ENCODE measurements around the gene AKAIN1. TPM values are rescaled to one million over a fixed set of nuclear protein-coding genes. Genes with fewer than 3 reads are reported as not detected.
A peak's percentile ranks its signal among the peaks of the same experiment; 100 is the strongest.

Gene AKAIN1
- polyA plus RNA-seq, 1 donor from 2014 or later = not detected

DNA sequence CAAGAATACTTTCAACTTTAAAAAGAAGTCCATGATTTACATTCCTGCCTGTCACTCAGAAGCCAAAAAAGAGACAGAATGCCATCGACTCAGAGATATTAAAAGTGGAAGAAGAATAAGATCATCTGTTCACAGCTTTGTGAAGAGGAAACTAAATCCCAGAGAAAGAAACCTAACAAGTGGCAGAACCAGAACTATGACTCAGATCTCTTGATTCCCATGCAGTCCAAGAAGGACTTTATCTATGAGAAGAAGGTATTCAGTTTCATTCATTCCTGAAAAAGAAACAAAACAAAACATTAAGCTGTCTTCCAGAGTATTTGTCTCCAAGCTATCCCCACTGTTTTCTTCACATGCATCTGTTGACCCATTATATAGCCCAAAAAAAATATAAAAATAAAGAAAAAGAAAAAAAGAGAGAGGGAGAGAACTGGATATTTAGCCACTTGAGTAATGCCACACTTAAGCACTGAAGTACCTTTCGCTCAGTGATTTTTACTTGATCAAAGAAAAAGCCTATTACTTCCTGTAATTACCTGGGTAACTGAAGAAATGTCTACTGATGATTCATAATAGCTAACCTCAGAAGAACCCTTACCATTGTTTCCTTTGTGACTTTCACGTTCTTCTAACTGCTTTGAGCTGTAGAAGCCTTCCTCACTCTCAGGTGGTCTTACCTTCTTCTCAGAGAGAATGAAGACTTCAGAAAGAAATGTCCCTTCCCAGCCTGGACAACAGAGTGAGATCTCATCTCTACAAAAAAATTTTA, 17.7 kb upstream of the AKAIN1 start:
- no peaks in the 10 kb centered on the region for H3K9me2 ChIP-seq (ENCODE audit: insufficient read depth, low read length)
- H3K9me3 ChIP-seq (ENCODE audit: low read length) = no peaks in the 10 kb centered on the region
- no peak overlapping the region for H3K4me3 ChIP-seq (ENCODE audit: low read length)
- H3K27ac ChIP-seq (ENCODE audit: low read length) = no peak overlapping the region
- no peak for TF ChIP-seq REST (IDR thresholded peaks at IDR 0.05; ENCODE audit: borderline replicate concordance)
- no peak for TF ChIP-seq EP300 (conservative IDR thresholded peaks at IDR 0.05; ENCODE audit: poor library complexity, severe bottlenecking)
- TF ChIP-seq RAD21 (conservative IDR thresholded peaks at IDR 0.05) = no peak
- TF ChIP-seq TAF1 (IDR thresholded peaks at IDR 0.05; ENCODE audit: low read depth) = no peak
- TF ChIP-seq MXI1 (conservative IDR thresholded peaks at IDR 0.05; ENCODE audit: poor library complexity, severe bottlenecking) = no peak
- TF ChIP-seq POLR2AphosphoS5 (IDR thresholded peaks at IDR 0.05) = no peak
- no peak for TF ChIP-seq CTCF (IDR thresholded peaks at IDR 0.05; ENCODE audit: poor library complexity, severe bottlenecking)
- no peak for TF ChIP-seq EZH2 (IDR thresholded peaks at IDR 0.05; ENCODE audit: borderline replicate concordance, insufficient read depth, low read length, poor library complexity, severe bottlenecking)
- no peak for TF ChIP-seq SMC3 (conservative IDR thresholded peaks at IDR 0.05; ENCODE audit: poor library complexity)
- H3K4me2 ChIP-seq (ENCODE audit: low read length) = no peak overlapping the region
- no peaks in the 10 kb centered on the region for H3F3A ChIP-seq (ENCODE audit: insufficient read depth, low read length, poor library complexity, severe bottlenecking)
- H4K20me1 ChIP-seq (ENCODE audit: insufficient read depth) = no peaks in the 10 kb centered on the region
- H3K79me2 ChIP-seq (replicated peaks; ENCODE audit: insufficient read depth, low read length) = no peaks in the 10 kb centered on the region
- no peaks in the 10 kb centered on the region for H3K27me3 ChIP-seq (ENCODE audit: insufficient read depth, low read depth, low read length)
- no peak overlapping the region for H3K9ac ChIP-seq (ENCODE audit: low read length)
- H2AFZ ChIP-seq (ENCODE audit: low read depth, low read length) = no peak overlapping the region
- H3K36me3 ChIP-seq (ENCODE audit: insufficient read depth, low read length) = no peaks in the 10 kb centered on the region

DNA sequence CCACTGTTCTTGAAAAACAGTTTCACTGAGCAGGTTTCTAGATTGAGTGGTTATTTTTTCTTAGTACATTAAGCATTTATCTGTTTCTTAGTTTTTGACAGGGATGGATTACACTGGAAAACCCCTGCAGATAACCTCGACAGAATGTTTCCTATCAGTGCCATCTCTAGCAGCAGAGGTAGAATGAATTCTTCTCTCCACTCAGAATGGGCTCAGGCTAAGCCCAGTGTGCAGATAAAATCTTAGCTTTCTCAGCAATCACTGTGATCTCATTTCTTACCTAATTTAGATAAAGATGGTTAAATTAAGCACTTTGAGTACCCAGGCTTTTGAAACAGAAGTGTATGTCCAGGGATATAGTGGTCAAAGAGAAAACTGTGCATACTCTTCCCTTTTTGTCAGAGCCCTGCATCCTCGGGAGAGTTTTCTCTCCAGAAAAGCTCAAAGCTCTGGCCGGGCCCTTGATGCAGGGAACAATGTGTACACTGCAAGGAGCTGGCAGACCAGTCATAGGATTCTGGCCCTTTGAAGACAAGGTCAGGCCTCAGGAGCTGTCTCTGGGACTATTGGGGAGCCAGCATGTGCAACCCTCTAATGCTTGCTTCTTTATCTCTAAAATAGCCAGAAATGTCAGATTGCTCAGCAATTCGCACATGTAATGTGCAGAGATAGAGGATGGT, 10.6 kb upstream of the AKAIN1 start:
- TF ChIP-seq EP300 (conservative IDR thresholded peaks at IDR 0.05; ENCODE audit: poor library complexity, severe bottlenecking) (no peak), POLR2AphosphoS5 (IDR thresholded peaks at IDR 0.05) (peak; percentile 30)
- Histone ChIP-seq H3F3A (ENCODE audit: insufficient read depth, low read length, poor library complexity, severe bottlenecking) (no peaks in the 10 kb centered on the region), H3K36me3 (ENCODE audit: insufficient read depth, low read length) (no peaks in the 10 kb centered on the region), H3K27ac (ENCODE audit: low read length) (no peak overlapping the region), H3K4me3 (ENCODE audit: low read length) (no peak overlapping the region), H3K9ac (ENCODE audit: low read length) (no peak overlapping the region), H3K9me2 (ENCODE audit: insufficient read depth, low read length) (no peaks in the 10 kb centered on the region), H4K20me1 (ENCODE audit: insufficient read depth) (no peaks in the 10 kb centered on the region), H2AFZ (ENCODE audit: low read depth, low read length) (no peak overlapping the region), H3K9me3 (ENCODE audit: low read length) (no peaks in the 10 kb centered on the region), H3K27me3 (ENCODE audit: insufficient read depth, low read depth, low read length) (peaks cover 3% of the 10 kb centered on the region), H3K79me2 (replicated peaks; ENCODE audit: insufficient read depth, low read length) (no peaks in the 10 kb centered on the region), H3K4me2 (ENCODE audit: low read length) (no peak overlapping the region)
